Posterior vena cava (tissue), 2 donors: ENCODE measurements around the gene CNTN1. TPM values are rescaled to one million over a fixed set of nuclear protein-coding genes. Genes with fewer than 3 reads are reported as not detected.

Experiments
- DNase-seq: peaks from one replicate; pipeline ENCODE4 v3.0.0-alpha.2; 2020; ENCODE audit warnings: low spot score
- intact Hi-C, 2 donors: fragments of 100-400 bp; cut with DNase I; formaldehyde crosslinking; loops; one replicate each; pipeline versions ENCODE4 v1.14.1 to v1.14.2; 2022 to 2023
- total RNA-seq, 2 donors: library from RNA; stranded (reverse); fragmentation: NEBNext Ultra II Directional; extraction: Animal tissue kit (Norgen Biotek cat#: 25700); gene quantifications; one replicate each; pipeline ENCODE4 v1.2.1, GENCODE V29; 2021
- donor health status: DM: yes; HTN: yes; CAD: no.
- donor health status: DM: yes; HTN: yes; CAD: no.

Gene CNTN1
- total RNA-seq, 2 donors from 2014 or later = 20.4 to 37.3 TPM

DNA sequence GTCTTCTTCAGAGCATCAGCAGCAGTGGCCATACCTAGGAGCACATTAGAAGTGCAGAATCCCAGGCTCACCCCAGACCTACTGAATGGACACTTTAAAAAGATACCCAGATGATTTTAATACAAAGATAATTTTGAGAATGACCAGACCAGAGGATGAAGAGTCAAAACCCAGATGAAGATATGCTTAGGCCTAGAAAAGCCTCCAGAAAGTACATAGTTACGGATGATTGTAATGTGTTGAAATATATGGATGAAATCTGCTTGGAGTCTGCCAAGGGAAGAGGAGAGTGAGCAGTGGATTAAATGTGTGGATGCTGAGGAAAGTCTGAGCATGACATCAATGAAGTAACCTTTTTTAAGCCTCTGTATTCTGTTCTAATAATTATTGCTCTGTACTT lies 245.7 kb downstream of the CNTN1 start:
- intact Hi-C loops = no loop called here
- no peak for DNase-seq

DNA sequence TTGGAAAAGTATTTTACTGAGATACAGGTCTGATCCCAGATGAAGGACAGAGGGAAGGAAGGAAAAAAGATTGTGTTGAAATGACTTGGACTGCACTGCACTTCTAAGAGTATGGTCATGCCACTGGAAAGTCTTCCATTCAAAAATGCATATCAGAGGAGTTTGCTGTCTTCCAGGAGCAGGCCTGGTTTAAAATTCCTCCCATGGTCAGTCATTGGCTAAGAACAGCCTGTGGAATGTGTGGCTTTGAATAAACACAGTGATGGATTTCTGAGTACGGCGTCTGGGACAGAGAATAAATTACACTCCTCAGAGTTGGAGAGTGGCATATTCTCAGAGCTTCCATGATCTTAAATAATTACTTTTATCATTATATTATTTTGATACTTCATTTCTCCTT lies 250.1 kb downstream of the CNTN1 start:
- intact Hi-C loops = no loop called here
- no peak for DNase-seq

DNA sequence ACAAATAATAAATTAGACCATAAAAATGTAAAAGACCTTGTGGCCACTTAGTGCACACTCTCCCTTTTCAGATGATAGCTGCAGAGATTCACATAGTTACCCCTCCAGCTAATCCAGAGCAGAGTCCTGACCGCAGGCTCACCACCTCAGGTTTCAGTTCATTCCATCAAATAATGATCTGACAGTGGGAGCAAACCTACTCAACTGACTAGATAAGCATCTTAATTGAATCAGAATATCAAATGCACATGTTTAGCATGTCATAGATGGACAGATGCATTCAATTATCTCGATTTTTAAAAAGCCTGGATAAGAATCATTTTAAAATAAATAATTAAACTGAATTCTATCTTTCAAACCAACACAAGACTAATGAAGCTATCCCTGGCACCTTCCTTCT lies 253.5 kb downstream of the CNTN1 start:
- DNase-seq = no peak
- intact Hi-C loops = no loop called here

DNA sequence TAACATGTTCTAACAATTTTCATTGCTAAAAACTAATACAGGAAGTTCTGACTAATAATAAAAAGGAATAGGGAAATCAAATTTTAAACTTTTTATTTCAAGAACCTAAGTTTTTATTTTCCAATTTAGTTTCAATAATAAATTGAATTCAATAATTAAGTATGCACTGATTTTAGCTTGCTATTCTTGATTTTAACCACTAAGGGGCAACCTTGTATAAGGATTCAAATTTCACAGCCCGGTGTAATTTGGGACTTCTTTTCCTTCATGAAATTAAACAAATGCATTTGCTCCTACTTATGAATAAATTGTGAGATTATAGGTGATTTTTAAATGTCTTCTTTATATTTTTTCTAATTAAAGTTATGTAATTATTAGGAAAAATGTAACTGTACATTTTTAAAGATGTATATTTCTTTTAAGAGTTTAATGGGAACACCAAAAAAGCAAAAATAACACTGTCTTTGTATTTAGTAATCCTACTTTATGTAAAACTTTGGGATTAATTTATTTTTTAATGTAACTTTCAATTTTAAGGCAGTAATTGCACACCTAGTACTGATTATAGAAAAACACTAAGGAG lies 254.5 kb downstream of the CNTN1 start:
- intact Hi-C loops = no loop called here
- DNase-seq = no peak

DNA sequence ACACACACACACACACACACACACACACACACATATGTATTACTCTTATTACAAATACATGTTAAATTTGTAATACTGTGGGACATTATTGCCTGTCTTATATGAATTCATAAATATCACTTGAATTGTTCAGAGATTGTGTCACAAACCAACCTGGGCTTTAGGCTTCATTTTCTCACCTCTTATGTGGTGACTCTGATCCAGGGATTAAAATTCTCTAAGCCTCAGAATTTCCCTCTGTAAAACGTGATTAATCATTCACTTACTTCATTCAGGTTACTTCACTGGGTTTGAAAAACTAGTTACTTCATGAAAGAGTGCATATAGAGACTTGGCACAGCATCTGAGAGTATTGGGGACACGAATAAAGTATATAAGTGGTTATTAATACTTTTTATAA lies 255.6 kb downstream of the CNTN1 start:
- intact Hi-C loops = no loop called here
- DNase-seq = no peak

DNA sequence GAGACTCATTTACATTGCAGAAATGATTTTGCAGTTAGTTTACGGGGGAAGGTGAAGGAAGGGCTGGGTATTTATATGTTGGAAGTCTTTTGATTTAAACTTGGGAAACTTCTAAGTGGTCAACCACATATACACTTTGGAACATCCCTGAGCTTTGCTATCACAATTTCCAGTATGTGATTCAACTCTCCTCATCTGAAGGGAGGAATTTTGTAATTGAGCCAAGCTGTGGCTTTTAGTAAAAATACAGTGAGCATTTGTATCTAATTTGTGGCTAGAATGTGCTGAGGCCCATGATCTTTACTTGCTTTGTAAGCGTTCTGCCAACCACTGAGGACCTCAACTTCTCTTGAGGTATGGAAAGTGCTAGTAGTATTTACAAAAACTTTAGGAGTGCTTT lies 260.8 kb downstream of the CNTN1 start:
- intact Hi-C loops = loop anchor here in 1 of 2 donors (10.0 kb wide), 1 partner anchor 1072 kb away; no protein-coding TSS in a partner anchor
- no peak for DNase-seq

DNA sequence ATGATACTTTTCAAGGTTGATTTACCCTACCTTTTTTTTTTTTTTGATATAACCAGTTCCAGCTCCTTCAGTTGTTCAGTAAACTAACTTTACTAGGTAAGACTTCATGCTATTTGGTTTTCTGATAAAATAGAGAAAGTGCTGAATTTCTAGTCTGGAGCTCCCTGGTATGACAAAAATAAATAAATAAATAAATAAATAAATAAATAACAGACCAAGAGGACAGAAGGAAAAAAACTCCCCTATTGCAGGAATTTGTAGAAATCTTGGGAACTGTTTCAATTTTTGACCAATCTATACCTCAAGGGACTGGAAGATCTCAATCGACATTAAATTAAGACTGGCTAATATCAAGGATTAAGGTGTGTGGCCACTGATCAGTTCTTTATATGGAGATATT lies 265.2 kb downstream of the CNTN1 start:
- intact Hi-C loops = loop anchor here in 1 of 2 donors (10.0 kb wide), 1 partner anchor 1067 kb away; no protein-coding TSS in a partner anchor
- DNase-seq = no peak

DNA sequence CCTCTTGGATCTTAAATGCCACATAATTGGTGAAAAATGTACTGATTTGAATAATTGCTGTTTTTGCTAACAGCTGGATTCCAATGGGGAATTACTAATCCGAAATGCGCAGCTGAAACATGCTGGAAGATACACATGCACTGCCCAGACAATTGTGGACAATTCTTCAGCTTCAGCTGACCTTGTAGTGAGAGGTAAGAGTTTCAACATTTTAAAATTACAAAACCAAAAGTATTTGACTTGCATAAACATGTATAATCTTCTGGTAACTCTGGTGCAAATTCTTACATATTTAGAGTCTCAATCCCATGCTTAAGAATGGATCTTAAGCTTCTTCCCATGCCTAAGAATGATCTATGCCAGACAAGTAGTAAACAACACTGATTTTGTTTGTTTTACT lies 266.8 kb downstream of the CNTN1 start:
- intact Hi-C loops = loop anchor here in 1 of 2 donors (10.0 kb wide), 1 partner anchor 1066 kb away; no protein-coding TSS in a partner anchor

DNA sequence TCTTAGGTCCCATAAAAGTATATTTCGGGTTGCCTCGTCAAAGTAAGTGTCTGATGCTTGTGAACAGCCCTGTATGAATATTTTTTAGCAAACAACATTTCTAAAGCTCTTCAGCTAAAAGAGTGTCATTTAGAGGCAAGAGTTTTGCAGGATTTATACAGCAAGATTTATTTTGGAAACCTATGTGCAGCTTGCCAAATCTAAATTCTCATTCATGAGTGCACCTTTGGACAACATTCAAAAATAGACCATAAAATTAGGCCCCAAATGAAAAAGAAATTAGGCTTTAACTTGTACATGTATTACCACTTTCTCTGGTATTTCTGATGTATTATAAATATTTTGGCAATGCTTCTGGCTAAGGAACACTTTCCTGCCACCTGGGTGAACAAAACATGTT lies 271.5 kb downstream of the CNTN1 start:
- no peak for DNase-seq
- intact Hi-C loops = no loop called here

More for the DNA sequence above, 266.8 kb downstream of the CNTN1 start:
- no peak for DNase-seq

DNA sequence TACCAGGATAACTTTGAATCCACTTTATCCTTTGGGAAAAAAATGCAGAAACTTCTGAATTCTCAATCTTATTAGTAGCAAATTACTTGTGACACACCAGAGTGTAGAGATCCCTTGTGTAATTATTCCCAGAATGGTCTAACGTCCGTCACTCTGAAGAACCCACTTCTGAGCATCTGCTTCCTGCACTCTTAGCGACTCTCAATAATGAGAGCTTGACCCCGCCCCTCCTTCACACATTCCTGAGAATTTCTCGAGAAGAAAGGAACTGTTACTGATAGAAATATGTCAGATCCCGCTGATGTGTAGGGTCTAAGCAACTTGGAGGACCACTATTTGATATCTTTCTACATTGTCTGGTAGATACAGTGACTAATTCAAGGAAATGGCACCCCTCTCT lies 277.6 kb downstream of the CNTN1 start:
- DNase-seq = no peak
- intact Hi-C loops = loop anchor here in 1 of 2 donors (5.0 kb wide), 1 partner anchor 1478 kb away; no protein-coding TSS in a partner anchor

DNA sequence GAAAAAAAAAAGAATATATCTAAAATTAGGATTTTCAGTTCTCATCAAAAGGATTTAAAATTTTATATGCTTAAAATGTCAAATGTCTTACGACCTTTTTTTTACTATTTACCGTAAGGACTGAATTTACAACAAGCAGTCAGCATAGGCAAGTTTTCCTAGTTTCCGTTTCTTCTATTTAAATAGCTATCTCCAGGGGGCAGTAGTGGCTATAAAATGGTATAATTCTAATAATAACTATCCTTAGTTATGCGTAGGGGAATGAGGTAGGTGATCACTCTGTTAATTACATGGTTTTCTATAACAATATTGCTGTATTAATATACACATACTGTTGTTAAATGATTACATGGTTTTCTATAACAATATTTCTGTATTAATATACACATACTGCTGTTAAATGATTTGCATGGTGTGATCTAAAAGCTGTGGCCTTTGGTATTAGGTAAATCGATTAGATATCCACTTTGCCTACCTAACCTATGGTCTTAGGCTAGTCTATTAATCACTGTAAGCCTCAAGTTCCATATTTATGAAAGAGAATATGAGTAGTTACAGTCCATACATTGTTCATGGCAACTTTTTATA lies 278.2 kb downstream of the CNTN1 start:
- intact Hi-C loops = no loop called here
- DNase-seq = no peak

DNA sequence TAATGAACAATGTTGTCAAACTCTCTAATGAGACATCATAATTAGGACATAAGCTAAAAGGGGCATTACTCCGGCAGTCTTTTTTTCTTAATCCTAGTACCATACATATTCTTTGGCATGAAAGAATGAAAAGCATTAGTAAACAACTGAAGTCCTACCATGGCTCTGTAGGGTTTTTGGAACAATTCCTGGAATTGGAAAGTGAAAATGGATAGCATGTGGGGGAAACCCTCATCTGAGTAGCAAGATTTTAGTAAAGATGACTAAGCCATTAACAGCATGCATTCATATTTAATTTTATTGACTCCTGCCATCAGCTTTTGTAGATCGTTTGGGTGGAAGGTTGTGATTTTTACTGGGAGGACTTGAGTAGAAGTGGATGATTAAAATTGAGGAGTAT lies 279.7 kb downstream of the CNTN1 start:
- intact Hi-C loops = no loop called here

DNA sequence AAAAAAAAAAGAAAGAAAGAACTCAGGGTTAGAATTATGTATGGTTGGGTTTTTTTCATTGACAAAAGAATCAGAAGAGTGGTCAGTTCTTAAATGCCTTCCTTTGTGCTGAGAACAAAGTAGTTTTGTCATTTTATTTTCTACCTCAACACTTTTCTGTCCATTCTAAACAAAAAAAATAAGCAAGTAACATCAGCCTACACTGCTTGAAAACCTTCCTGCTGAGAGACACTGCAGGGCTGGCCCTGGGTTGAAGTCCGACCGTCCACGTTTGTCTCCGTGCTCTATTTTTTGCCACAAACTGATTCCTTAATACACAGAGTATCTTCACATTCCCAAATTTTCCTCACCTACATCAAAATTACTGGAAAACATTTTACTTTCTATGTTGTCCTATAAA lies 284.3 kb downstream of the CNTN1 start:
- intact Hi-C loops = no loop called here
- no peak for DNase-seq

More for the DNA sequence above, 279.7 kb downstream of the CNTN1 start:
- no peak for DNase-seq

DNA sequence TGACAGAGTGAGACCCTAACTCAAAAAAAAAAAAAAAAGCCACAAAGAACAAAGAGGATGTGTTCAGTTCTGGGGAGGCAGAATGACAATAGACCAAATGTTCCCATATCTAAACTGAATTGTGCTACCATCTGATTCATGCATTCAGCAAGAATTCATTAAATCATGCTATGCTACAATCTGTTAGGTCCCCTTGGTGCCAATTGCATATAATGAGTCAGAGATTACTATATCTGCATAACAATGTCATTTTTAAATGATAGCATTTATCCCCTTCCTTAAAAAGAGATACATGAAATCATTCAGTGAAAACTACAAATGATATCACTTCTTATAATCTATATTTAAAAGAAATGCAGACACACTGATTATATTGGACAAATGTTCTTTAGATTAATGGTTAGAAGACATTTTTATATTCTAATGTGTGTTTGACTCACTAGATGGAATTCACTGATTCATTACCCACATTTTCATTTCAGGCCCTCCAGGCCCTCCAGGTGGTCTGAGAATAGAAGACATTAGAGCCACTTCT lies 288.3 kb downstream of the CNTN1 start:
- intact Hi-C loops = no loop called here
- no peak for DNase-seq

DNA sequence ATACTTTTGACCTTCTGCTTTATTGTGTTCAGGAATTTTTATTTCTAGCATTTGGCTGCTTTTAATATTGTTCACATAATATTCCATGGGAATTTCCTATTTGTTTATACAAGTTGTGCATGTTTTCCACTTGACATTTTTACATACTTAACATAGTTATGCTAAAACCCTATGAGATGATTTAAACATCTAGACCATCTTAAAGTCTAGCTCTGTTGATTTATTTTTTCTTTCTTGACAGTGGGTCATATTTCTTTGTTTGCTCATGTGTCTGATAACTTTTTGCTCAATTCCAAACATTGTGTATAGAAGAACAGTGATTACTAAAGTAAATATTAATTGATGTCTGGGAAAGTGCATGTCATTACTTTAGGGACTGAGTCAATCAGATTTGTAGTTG lies 293.8 kb downstream of the CNTN1 start:
- DNase-seq = no peak
- intact Hi-C loops = no loop called here

DNA sequence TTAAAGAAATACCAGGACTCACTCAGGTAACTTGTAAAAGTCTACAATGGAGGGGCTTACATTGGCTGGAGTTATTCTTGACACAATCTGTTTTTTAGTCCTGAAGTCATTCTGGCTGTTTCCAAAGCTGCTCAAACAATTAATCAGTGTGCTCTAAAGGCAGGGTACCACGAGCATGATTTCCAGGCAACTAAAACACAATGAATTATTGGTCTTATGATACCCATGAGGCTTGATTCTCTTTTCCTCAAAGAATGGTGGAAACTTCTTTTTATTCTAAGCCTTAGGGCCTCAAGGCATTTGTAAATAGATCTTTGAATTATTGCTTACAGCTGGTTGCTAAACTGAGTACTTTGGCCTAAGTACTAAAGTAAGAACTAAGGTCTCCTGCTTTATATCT lies 296.1 kb downstream of the CNTN1 start:
- DNase-seq = no peak
- intact Hi-C loops = no loop called here

DNA sequence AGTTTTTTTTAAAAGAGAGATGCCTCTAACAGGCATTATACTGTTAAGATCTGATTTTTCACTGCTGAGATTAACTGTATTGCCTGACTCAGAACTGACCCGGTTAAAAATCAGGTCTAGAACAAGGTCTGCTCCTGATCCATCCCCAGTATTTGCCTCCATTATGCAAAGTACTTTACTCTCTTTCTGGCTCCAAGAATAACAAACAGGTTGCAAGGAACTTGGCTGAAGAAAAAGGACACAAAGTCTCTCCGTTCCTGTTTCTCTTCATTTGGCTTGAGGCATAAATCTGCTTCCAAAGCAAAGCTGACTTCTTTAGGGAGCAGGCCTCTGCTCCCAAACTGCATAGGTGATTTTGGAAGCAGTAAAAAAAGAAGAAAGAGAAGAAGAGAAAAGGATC lies 296.6 kb downstream of the CNTN1 start:
- intact Hi-C loops = no loop called here
- no peak for DNase-seq

DNA sequence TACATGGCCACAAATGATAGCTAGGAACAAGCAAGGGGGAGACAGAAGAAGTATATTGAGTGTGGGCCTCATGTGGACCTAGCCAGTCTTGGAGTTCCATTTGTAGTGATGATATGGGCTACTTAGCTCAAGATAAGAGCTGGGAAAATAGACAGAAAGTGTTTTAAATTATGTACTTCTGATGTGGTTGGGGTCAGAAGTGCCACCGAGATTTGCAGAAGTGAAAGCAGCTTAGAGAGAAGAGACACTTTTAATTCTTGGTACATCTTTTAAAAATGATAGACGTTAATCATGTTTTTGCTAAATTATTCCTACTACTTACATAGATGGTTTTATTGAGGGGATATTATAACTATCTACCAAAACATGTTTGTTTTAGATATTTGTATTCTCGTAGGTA lies 297.5 kb downstream of the CNTN1 start:
- DNase-seq = no peak
- intact Hi-C loops = no loop called here

DNA sequence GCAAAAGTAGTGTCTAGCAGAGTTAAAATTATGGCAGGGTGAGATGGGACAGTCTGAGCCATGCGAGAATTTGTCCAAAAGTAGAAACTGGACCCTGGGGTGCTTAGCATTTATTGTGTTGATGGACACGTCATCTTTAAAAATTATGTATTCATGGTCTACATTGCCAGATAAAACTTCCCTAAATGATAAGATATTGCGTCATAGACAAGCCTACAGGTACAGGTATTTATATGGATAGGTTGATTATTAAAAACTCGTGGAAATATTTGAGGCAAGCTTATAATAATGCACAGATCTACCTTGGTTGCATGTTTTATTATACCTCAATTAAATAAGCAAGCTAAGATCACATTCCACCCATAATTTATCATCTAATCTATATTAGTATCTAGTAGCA lies 299.9 kb downstream of the CNTN1 start:
- intact Hi-C loops = no loop called here
- DNase-seq = no peak

DNA sequence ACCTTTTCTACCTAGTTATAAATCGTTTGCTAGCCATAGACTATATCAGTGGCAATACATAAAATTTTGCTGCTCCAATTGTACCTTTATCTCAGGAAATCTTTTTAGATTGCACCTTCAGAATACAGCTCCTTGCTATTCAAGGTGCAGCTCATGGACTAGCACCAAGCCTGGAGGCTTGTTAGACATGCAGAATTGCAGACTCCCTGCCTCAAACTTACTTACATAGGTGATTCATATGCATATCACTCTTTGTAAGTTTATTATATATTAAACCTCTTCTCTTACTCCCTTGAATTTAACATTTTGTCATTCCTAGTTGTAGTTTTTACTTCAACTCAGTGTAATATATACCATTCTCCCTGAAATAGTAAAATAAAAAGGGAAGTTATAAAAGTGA lies 300.4 kb downstream of the CNTN1 start:
- intact Hi-C loops = no loop called here

DNA sequence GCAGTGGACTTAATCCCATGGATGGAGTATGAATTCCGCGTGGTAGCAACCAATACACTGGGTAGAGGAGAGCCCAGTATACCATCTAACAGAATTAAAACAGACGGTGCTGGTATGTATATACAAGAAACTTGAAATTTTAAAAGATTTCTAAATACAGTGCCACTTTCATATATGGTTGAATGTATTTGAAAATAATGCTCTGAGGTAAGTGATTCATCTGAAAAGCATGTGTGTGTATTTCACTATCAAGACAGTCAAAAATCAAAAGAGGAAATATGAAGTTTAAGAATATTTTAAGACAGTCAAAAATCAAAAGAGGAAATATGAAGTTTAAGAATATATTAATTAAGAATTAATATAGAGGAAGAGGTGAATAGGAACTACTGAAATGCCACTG lies 300.9 kb downstream of the CNTN1 start:
- DNase-seq = no peak
- intact Hi-C loops = no loop called here

More for the DNA sequence above, 300.4 kb downstream of the CNTN1 start:
- no peak for DNase-seq
